Esophagus squamous epithelium (tissue), 5 donors: Measurements from ENCODE around the gene PANX2. TPM values are rescaled to one million over a fixed set of nuclear protein-coding genes. Genes with fewer than 3 reads are reported as not detected.

Source experiments
- DNase-seq: peaks from one replicate; lab custom pipeline; 2025; lab: John Stamatoyannopoulos, UW
- H3K27ac ChIP-seq, 4 donors: fragments of 200-600 bp; sonication (generic); one replicate each; pipeline ENCODE4 v1.5.1; 2016 to 2019; ENCODE audit warnings: mild to moderate bottlenecking in 1 of 4
- H3K27me3 ChIP-seq, 4 donors: fragments of 200-600 bp; sonication (generic); 1 replicate in 3 of 4; 2 replicates in 1 of 4; pipeline versions ENCODE4 v1.5.1 to v1.6.0; 2017 to 2021; ENCODE audit warnings: antibody characterized with exemption in 1 of 4
- H3K36me3 ChIP-seq, 3 donors: fragments of 200-600 bp; sonication (generic); one replicate each; pipeline ENCODE4 v1.5.1; 2016 to 2019
- H3K4me1 ChIP-seq, 3 donors: fragments of 200-600 bp; sonication (generic); one replicate each; pipeline ENCODE4 v1.5.1; 2017 to 2019
- H3K4me3 ChIP-seq, 4 donors: fragments of 200-600 bp; sonication (generic); 1 replicate in 3 of 4; 2 replicates in 1 of 4; pipeline ENCODE4 v1.5.1; 2016 to 2019; ENCODE audit warnings: mild to moderate bottlenecking in 2 of 4, moderate library complexity in 1 of 4
- H3K9me3 ChIP-seq, 3 donors: fragments of 200-600 bp; sonication (generic); one replicate each; pipeline ENCODE4 v1.5.1; 2016 to 2019
- CTCF ChIP-seq, 6 experiments: fragments of 450-650 bp in 4 of 6; fragments of 200-600 bp in 2 of 6; sonication (generic) in 2 of 6; IDR thresholded peaks; one replicate each; pipeline ENCODE4 v1.5.1; 2016 to 2019; ENCODE audit warnings: antibody characterized with exemption in 6 of 6, mild to moderate bottlenecking in 4 of 6, moderate library complexity in 4 of 6
- POLR2A ChIP-seq, 4 donors: fragments of 450-650 bp; IDR thresholded peaks; one replicate each; pipeline ENCODE4 v1.6.1; 2017; ENCODE audit warnings: antibody characterized with exemption in 4 of 4, mild to moderate bottlenecking in 4 of 4, moderate library complexity in 3 of 4
- WGBS, 2 donors: methylation state at CpG; one replicate each; pipeline ENCODE4 v1.1.5; 2018; 5-methylcytosine and 5-hydroxymethylcytosine counted together
- intact Hi-C: fragments of 100-400 bp; cut with DNase I; formaldehyde crosslinking; loops from one replicate; pipeline ENCODE4 v1.15.0; 2022
- total RNA-seq, 4 donors: library from RNA; depleted of rRNA; stranded (reverse); fragments of >200 nt; gene quantifications; one replicate each; pipeline ENCODE4 v1.1.0, GENCODE V29; 2016
- donor health status: DM: yes; HTN: yes; CAD: no.

PANX2 gene
- total RNA-seq, 4 donors from 2014 or later = 1.6 to 4.5 (median 3.4) TPM

DNA sequence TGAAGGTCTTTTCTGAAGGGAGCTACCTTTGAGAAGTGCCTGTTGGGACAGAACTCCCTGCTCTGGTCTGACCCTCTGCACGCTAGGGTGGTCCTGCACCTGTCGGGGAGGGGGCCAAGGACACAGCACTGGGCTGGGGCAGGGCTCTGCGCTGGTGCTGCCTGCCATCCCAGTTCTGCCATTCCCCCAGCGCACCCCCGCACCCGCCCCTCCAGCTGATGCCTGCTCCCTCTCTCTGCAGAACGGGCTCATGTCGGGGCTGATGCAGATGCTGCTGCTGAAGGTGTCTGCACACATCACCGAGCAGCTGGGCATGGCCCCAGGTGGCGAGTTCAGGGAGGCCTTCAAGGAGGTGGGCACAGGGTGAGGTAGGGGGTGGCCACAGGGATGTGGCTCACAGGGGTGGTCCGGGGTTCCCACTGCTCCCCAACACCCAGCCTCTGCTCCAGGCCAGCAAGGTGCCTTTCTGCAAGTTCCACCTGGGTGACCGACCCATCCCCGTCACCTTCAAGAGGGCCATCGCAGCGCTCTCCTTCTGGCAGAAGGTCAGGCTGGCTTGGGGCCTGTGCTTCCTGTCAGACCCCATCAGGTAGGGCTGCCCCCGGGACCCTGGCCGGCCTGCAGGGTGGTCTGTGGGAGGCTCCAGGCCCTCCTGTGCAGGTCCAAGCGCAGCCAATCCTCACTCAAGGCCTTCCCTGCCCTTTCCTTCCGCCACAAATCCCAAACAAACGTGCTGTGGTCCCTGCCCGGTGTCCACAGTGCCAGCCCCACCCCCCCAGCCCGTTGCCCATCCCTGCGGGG lies 26.7 kb downstream of the PANX2 start:
- TF ChIP-seq CTCF (IDR thresholded peaks at IDR 0.05) (no peak), POLR2A (IDR thresholded peaks at IDR 0.05) (no peak)
- intact Hi-C loops = no loop called here
- 78 to 80% methylated on average over 2 to 14 of the region's 23 CpGs for WGBS, 2 donors
- DNase-seq = no peak
- H3K4me1 ChIP-seq = peaks cover 17 to 34% (median 18%) of the 10 kb centered on the region in 3 donors
- no peaks in the 10 kb centered on the region for H3K27me3 ChIP-seq
- H3K4me3 ChIP-seq = no peak overlapping the region
- no peak overlapping the region for H3K27ac ChIP-seq
- H3K36me3 ChIP-seq = peaks cover 11 to 65% (median 20%) of the 10 kb centered on the region in 3 donors
- H3K9me3 ChIP-seq = no peaks in the 10 kb centered on the region

- intact Hi-C loops = no loop called here
Observed at GRCh38 chr22:50197856-50198623, 27.5 kb downstream of the PANX2 start.

DNA sequence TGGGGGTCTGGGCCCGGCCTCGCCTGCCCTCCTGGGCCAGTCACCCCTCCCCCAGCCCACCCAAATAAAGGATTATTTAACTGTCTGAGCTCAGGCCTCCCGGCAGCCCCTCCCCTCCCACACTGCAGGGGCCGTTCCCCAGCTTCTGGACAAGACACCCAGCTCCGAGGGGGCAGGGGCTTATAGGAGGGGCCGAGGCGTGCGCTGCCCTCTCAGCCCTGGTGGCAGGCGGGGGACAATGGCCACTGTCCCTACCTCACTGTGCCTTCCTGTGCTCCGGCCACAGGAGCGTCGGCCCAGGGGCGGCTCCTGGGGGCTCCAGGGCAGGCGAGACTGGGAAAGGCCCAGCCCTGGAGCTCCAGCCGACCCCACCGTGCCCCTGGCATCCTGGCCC lies 28.1 kb downstream of the PANX2 start:
- Histone ChIP-seq H3K27ac (no peak overlapping the region), H3K27me3 (no peaks in the 10 kb centered on the region), H3K9me3 (no peaks in the 10 kb centered on the region), H3K4me3 (no peak overlapping the region), H3K36me3 (peaks cover 11 to 67% (median 20%) of the 10 kb centered on the region in 3 donors), H3K4me1 (peaks cover 15 to 30% (median 18%) of the 10 kb centered on the region in 3 donors)
- WGBS, 2 donors = 60 to 65% methylated on average over 2 to 6 of the region's 16 CpGs
- no peak for DNase-seq
- intact Hi-C loops = no loop called here
- no peak for TF ChIP-seq CTCF (IDR thresholded peaks at IDR 0.05)
- TF ChIP-seq POLR2A (IDR thresholded peaks at IDR 0.05) = no peak

More at GRCh38 chr22:50197856-50198623, 27.5 kb downstream of the PANX2 start:
- H3K27ac ChIP-seq = no peak overlapping the region
- TF ChIP-seq POLR2A (IDR thresholded peaks at IDR 0.05) (no peak), CTCF (IDR thresholded peaks at IDR 0.05) (no peak)
- no peaks in the 10 kb centered on the region for H3K9me3 ChIP-seq
- no peaks in the 10 kb centered on the region for H3K27me3 ChIP-seq
- H3K36me3 ChIP-seq = peaks cover 11 to 67% (median 20%) of the 10 kb centered on the region in 3 donors
- no peak overlapping the region for H3K4me3 ChIP-seq
- peaks cover 15 to 34% (median 18%) of the 10 kb centered on the region in 3 donors for H3K4me1 ChIP-seq
- WGBS, 2 donors = 92 to 100% methylated on average over 2 to 5 of the region's 61 CpGs
- no peak for DNase-seq

DNA sequence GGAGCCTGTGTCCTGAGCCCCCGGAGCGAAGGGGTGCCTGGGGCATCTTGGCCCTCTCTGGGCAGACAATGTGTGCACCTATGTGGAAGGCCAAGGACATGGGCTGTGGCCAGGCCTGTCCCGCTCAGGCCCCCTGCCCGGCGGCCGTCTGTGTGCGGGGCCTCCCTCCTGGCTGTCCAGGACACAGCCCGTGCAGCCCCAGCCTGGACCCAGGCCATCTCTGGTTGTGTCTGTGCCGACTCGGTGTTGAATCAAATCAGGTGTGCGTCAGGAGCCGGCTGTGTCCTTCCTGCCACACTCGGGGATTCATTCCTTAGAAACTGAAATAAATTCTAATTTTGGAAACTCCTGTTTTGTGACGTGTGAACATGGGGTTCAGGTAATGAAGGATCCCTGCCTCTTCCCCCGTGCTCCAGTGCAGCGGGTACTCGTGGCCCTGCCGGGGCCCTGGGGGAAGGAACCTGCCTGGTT lies 28.8 kb downstream of the PANX2 start:
- Histone ChIP-seq H3K4me1 (peaks cover 15 to 30% (median 18%) of the 10 kb centered on the region in 3 donors), H3K9me3 (no peaks in the 10 kb centered on the region), H3K4me3 (peak overlapping the region in 1 of 4 donors; percentile 75), H3K36me3 (peaks cover 7 to 67% (median 17%) of the 10 kb centered on the region in 3 donors), H3K27me3 (no peaks in the 10 kb centered on the region), H3K27ac (no peak overlapping the region)
- TF ChIP-seq CTCF (IDR thresholded peaks at IDR 0.05) = no peak
- no peak for TF ChIP-seq POLR2A (IDR thresholded peaks at IDR 0.05)
- intact Hi-C loops = no loop called here
- DNase-seq = no peak
- 57% methylated on average over 2 of the region's 18 CpGs; no CpG with 5 or more reads in 1 of the 2 donors for WGBS, 2 donors
